ENCODE measurements around the gene SNAP47. TPM values are rescaled to one million over a fixed set of nuclear protein-coding genes. Genes with fewer than 3 reads are reported as not detected.

The SNAP47 gene
- total and polyA plus RNA-seq, 3 experiments from 2014 or later, result 27.0 to 47.4 (median 28.4) TPM

- H3K4me3 Mint-ChIP-seq, result peak overlapping the region in 1 of 7 donors; percentile 68
- no peak overlapping the region for H3K4me3 ChIP-seq (ENCODE audit: low read length)
- peak overlapping the region in 6 of 8 donors; percentile 18 to 87 (median 60) for H3K27ac Mint-ChIP-seq
- peaks cover 22% of the 10 kb centered on the region for H3K4me1 ChIP-seq (ENCODE audit: insufficient read depth, low read length)
- H3K4me1 Mint-ChIP-seq, result peaks cover 40 to 90% (median 70%) of the 10 kb centered on the region in 3 donors
- ChIA-PET POLR2A (interaction anchor here (1.4 kb wide), 1 partner anchor 25 kb away, joined by 4 read pairs; no protein-coding TSS in a partner anchor), CTCF (no interaction called here)
- no peaks in the 10 kb centered on the region for H3K27me3 ChIP-seq (ENCODE audit: insufficient read depth, low read length, poor library complexity, severe bottlenecking)
- no peak for DNase-seq
- peaks cover 9% of the 10 kb centered on the region for H3K36me3 ChIP-seq (ENCODE audit: insufficient read depth, low read length)
- peaks cover 0 to 25% (median 5%) of the 10 kb centered on the region in 3 donors for H3K36me3 Mint-ChIP-seq
- no peak overlapping the region for H3K27ac ChIP-seq (ENCODE audit: low read depth, low read length)
- H3K9me3 Mint-ChIP-seq, result no peaks in the 10 kb centered on the region
- peaks cover 0 to 1% of the 10 kb centered on the region in 2 donors for H3K27me3 Mint-ChIP-seq
- H3K9me3 ChIP-seq (ENCODE audit: low read length), result no peaks in the 10 kb centered on the region
Observed at GRCh38 chr1:227740401-227740960, 5.2 kb downstream of the SNAP47 start.

- CTCF ChIA-PET, result no interaction called here
- POLR2A ChIA-PET, result no interaction called here
- no peaks in the 10 kb centered on the region for H3K27me3 ChIP-seq (ENCODE audit: insufficient read depth, low read length, poor library complexity, severe bottlenecking)
- H3K36me3 ChIP-seq (ENCODE audit: insufficient read depth, low read length), result peaks cover 9% of the 10 kb centered on the region
- Mint-ChIP-seq H3K9me3 (no peaks in the 10 kb centered on the region), H3K4me1 (peaks cover 39 to 86% (median 71%) of the 10 kb centered on the region in 3 donors), H3K4me3 (no peak overlapping the region), H3K27ac (peak overlapping the region in 2 of 8 donors; percentile 18 to 43), H3K36me3 (peaks cover 0 to 26% (median 5%) of the 10 kb centered on the region in 3 donors), H3K27me3 (peaks cover 0 to 1% of the 10 kb centered on the region in 2 donors)
- no peak overlapping the region for H3K4me3 ChIP-seq (ENCODE audit: low read length)
- no peak overlapping the region for H3K27ac ChIP-seq (ENCODE audit: low read depth, low read length)
- no peak for DNase-seq
- H3K4me1 ChIP-seq (ENCODE audit: insufficient read depth, low read length), result peaks cover 19% of the 10 kb centered on the region
- no peaks in the 10 kb centered on the region for H3K9me3 ChIP-seq (ENCODE audit: low read length)
Observed at GRCh38 chr1:227741166-227741870, 6.1 kb downstream of the SNAP47 start.

- H3K4me3 Mint-ChIP-seq, result no peak overlapping the region
- no peak overlapping the region for H3K27ac Mint-ChIP-seq
- ChIA-PET CTCF (interaction anchor here (0.9 kb wide), 1 partner anchor 19 kb away, joined by 3 read pairs; no protein-coding TSS in a partner anchor), POLR2A (interaction anchor here (0.6 kb wide), 1 partner anchor 10 kb away, joined by 3 read pairs; no protein-coding TSS in a partner anchor)
- peaks cover 0 to 1% of the 10 kb centered on the region in 2 donors for H3K27me3 Mint-ChIP-seq
- H3K4me1 Mint-ChIP-seq, result peaks cover 36 to 79% (median 68%) of the 10 kb centered on the region in 3 donors
- H3K27me3 ChIP-seq (ENCODE audit: insufficient read depth, low read length, poor library complexity, severe bottlenecking), result no peaks in the 10 kb centered on the region
- peaks cover 9% of the 10 kb centered on the region for H3K36me3 ChIP-seq (ENCODE audit: insufficient read depth, low read length)
- H3K9me3 Mint-ChIP-seq, result no peaks in the 10 kb centered on the region
- H3K4me3 ChIP-seq (ENCODE audit: low read length), result no peak overlapping the region
- H3K4me1 ChIP-seq (ENCODE audit: insufficient read depth, low read length), result peaks cover 10% of the 10 kb centered on the region
- no peaks in the 10 kb centered on the region for H3K9me3 ChIP-seq (ENCODE audit: low read length)
- DNase-seq, result no peak
- H3K27ac ChIP-seq (ENCODE audit: low read depth, low read length), result no peak overlapping the region
- H3K36me3 Mint-ChIP-seq, result peaks cover 0 to 34% (median 2%) of the 10 kb centered on the region in 3 donors
Observed at GRCh38 chr1:227742738-227743715, 7.8 kb downstream of the SNAP47 start.

- CTCF ChIA-PET, result no interaction called here
Observed at GRCh38 chr1:227744668-227745067, 9.4 kb downstream of the SNAP47 start.

GRCh38 chr1:227745568-227746265 is 10.5 kb downstream of the SNAP47 start:
- Histone ChIP-seq H3K27ac (ENCODE audit: low read depth, low read length) (no peak overlapping the region), H3K27me3 (ENCODE audit: insufficient read depth, low read length, poor library complexity, severe bottlenecking) (no peaks in the 10 kb centered on the region), H3K4me1 (ENCODE audit: insufficient read depth, low read length) (peaks cover 25% of the 10 kb centered on the region), H3K4me3 (ENCODE audit: low read length) (no peak overlapping the region), H3K9me3 (ENCODE audit: low read length) (no peaks in the 10 kb centered on the region), H3K36me3 (ENCODE audit: insufficient read depth, low read length) (peaks cover 13% of the 10 kb centered on the region)
- peak overlapping the region in 3 of 8 donors; percentile 32 to 54 (median 33) for H3K27ac Mint-ChIP-seq
- H3K36me3 Mint-ChIP-seq, result peaks cover 0 to 49% (median 3%) of the 10 kb centered on the region in 3 donors
- H3K27me3 Mint-ChIP-seq, result no peaks in the 10 kb centered on the region
- ChIA-PET CTCF (no interaction called here), POLR2A (no interaction called here)
- H3K9me3 Mint-ChIP-seq, result no peaks in the 10 kb centered on the region
- H3K4me1 Mint-ChIP-seq, result peaks cover 30 to 68% (median 60%) of the 10 kb centered on the region in 3 donors
- H3K4me3 Mint-ChIP-seq, result no peak overlapping the region
- no peak for DNase-seq

More at GRCh38 chr1:227744668-227745067, 9.4 kb downstream of the SNAP47 start:
- Mint-ChIP-seq H3K27me3 (peaks cover 0 to 1% of the 10 kb centered on the region in 2 donors), H3K27ac (peak overlapping the region in 2 of 8 donors; percentile 38 to 51), H3K9me3 (no peaks in the 10 kb centered on the region), H3K4me3 (no peak overlapping the region), H3K36me3 (peaks cover 0 to 47% (median 5%) of the 10 kb centered on the region in 3 donors), H3K4me1 (peaks cover 38 to 77% (median 69%) of the 10 kb centered on the region in 3 donors)
- H3K27ac ChIP-seq (ENCODE audit: low read depth, low read length), result no peak overlapping the region
- no peak overlapping the region for H3K4me3 ChIP-seq (ENCODE audit: low read length)
- peaks cover 13% of the 10 kb centered on the region for H3K36me3 ChIP-seq (ENCODE audit: insufficient read depth, low read length)
- H3K4me1 ChIP-seq (ENCODE audit: insufficient read depth, low read length), result peaks cover 25% of the 10 kb centered on the region
- no peaks in the 10 kb centered on the region for H3K27me3 ChIP-seq (ENCODE audit: insufficient read depth, low read length, poor library complexity, severe bottlenecking)
- POLR2A ChIA-PET, result no interaction called here
- no peaks in the 10 kb centered on the region for H3K9me3 ChIP-seq (ENCODE audit: low read length)
- DNase-seq, result no peak

- Histone ChIP-seq H3K4me1 (ENCODE audit: insufficient read depth, low read length) (peaks cover 25% of the 10 kb centered on the region), H3K36me3 (ENCODE audit: insufficient read depth, low read length) (peaks cover 13% of the 10 kb centered on the region), H3K27ac (ENCODE audit: low read depth, low read length) (no peak overlapping the region), H3K4me3 (ENCODE audit: low read length) (no peak overlapping the region), H3K27me3 (ENCODE audit: insufficient read depth, low read length, poor library complexity, severe bottlenecking) (no peaks in the 10 kb centered on the region), H3K9me3 (ENCODE audit: low read length) (no peaks in the 10 kb centered on the region)
- peaks cover 0 to 51% (median 5%) of the 10 kb centered on the region in 3 donors for H3K36me3 Mint-ChIP-seq
- ChIA-PET CTCF (interaction anchor here (2.0 kb wide), 1 partner anchor 16 kb away, joined by 5 read pairs; no protein-coding TSS in a partner anchor), POLR2A (no interaction called here)
- H3K9me3 Mint-ChIP-seq, result no peaks in the 10 kb centered on the region
- peak overlapping the region in 2 of 8 donors; percentile 66 to 81 for H3K27ac Mint-ChIP-seq
- no peaks in the 10 kb centered on the region for H3K27me3 Mint-ChIP-seq
- no peak for DNase-seq
- no peak overlapping the region for H3K4me3 Mint-ChIP-seq
- peaks cover 25 to 62% (median 54%) of the 10 kb centered on the region in 3 donors for H3K4me1 Mint-ChIP-seq
Observed at GRCh38 chr1:227746676-227747075, 11.4 kb downstream of the SNAP47 start.

- Histone ChIP-seq H3K27ac (ENCODE audit: low read depth, low read length) (no peak overlapping the region), H3K4me3 (ENCODE audit: low read length) (no peak overlapping the region), H3K27me3 (ENCODE audit: insufficient read depth, low read length, poor library complexity, severe bottlenecking) (no peaks in the 10 kb centered on the region), H3K9me3 (ENCODE audit: low read length) (no peaks in the 10 kb centered on the region), H3K36me3 (ENCODE audit: insufficient read depth, low read length) (peaks cover 13% of the 10 kb centered on the region), H3K4me1 (ENCODE audit: insufficient read depth, low read length) (peaks cover 25% of the 10 kb centered on the region)
- Mint-ChIP-seq H3K4me1 (peaks cover 25 to 58% (median 57%) of the 10 kb centered on the region in 3 donors), H3K27me3 (no peaks in the 10 kb centered on the region), H3K9me3 (no peaks in the 10 kb centered on the region), H3K4me3 (no peak overlapping the region), H3K27ac (peak overlapping the region in 2 of 8 donors; percentile 50 to 60), H3K36me3 (peaks cover 0 to 57% (median 5%) of the 10 kb centered on the region in 3 donors)
- DNase-seq, result no peak
- POLR2A ChIA-PET, result no interaction called here
- CTCF ChIA-PET, result interaction anchor here (2.0 kb wide), 1 partner anchor 15 kb away, joined by 5 read pairs; no protein-coding TSS in a partner anchor
Observed at GRCh38 chr1:227747382-227747781, 12.1 kb downstream of the SNAP47 start.

Measured in CD8-positive, alpha-beta memory T cell (primary cell).